H9 (cell line): ENCODE measurements around the gene TSPAN9. TPM values are rescaled to one million over a fixed set of nuclear protein-coding genes. Genes with fewer than 3 reads are reported as not detected.

ENCODE experiments used
- DNase-seq: peaks from one replicate; pipeline ENCODE4 v3.0.0-alpha.2; 2017
- H2AFZ ChIP-seq: one replicate; pipeline ENCODE4 v1.6.1; 2013; ENCODE audit warnings: mild to moderate bottlenecking, low read length, control low read depth, moderate library complexity
- H2AK5ac ChIP-seq: 2 replicates; pipeline ENCODE4 v1.6.1; 2013; ENCODE audit warnings: low read length, control low read depth, mixed read lengths; ENCODE audit not compliant: insufficient read length
- H2BK120ac ChIP-seq: one replicate; pipeline ENCODE4 v1.6.1; 2013; ENCODE audit warnings: low read depth, mild to moderate bottlenecking, low read length, control low read depth, inconsistent platforms; ENCODE audit not compliant: poor library complexity, severe bottlenecking
- H2BK12ac ChIP-seq: 2 replicates; pipeline ENCODE4 v1.6.1; 2013; ENCODE audit warnings: low read length, control low read depth, mixed read lengths, low read depth; ENCODE audit not compliant: insufficient read length
- H2BK15ac ChIP-seq: 2 replicates; pipeline ENCODE4 v1.6.1; 2013; ENCODE audit warnings: low read depth, low read length, control low read depth
- H2BK20ac ChIP-seq: one replicate; pipeline ENCODE4 v1.6.1; 2013; ENCODE audit warnings: low read depth, mild to moderate bottlenecking, low read length, control low read depth, inconsistent platforms; ENCODE audit not compliant: poor library complexity, severe bottlenecking
- H2BK5ac ChIP-seq: 2 replicates; pipeline ENCODE4 v1.6.1; 2013; ENCODE audit warnings: low read length, control low read depth, mixed read lengths; ENCODE audit not compliant: insufficient read length
- H3K14ac ChIP-seq: 2 replicates; pipeline ENCODE4 v1.6.1; 2013; ENCODE audit warnings: low read length, control low read depth; ENCODE audit not compliant: insufficient read depth
- H3K18ac ChIP-seq: 2 replicates; pipeline ENCODE4 v1.6.1; 2013; ENCODE audit warnings: low read depth, mild to moderate bottlenecking, mixed read lengths, low read length, control low read depth; ENCODE audit not compliant: insufficient read length
- H3K23ac ChIP-seq: 2 replicates; pipeline ENCODE4 v1.6.1; 2013; ENCODE audit warnings: low read length, control low read depth, mixed read lengths, low read depth; ENCODE audit not compliant: insufficient read length
- H3K23me2 ChIP-seq: 2 replicates; pipeline ENCODE4 v1.6.1; 2013; ENCODE audit warnings: low read depth, mild to moderate bottlenecking, mixed read lengths, low read length, control low read depth; ENCODE audit not compliant: insufficient read length, poor library complexity, severe bottlenecking
- H3K27ac ChIP-seq: 2 replicates; pipeline ENCODE4 v1.5.1; 2013; ENCODE audit warnings: low read length, control low read depth, mixed read lengths, low read depth; ENCODE audit not compliant: insufficient read length
- H3K27me3 ChIP-seq: 2 replicates; pipeline ENCODE4 v1.6.1; 2013; ENCODE audit warnings: low read length, control low read depth, inconsistent platforms; ENCODE audit not compliant: insufficient read depth
- H3K4ac ChIP-seq: 2 replicates; pipeline ENCODE4 v1.6.1; 2013; ENCODE audit warnings: low read depth, mild to moderate bottlenecking, control low read depth, inconsistent platforms, low read length, moderate library complexity
- H3K4me1 ChIP-seq: 2 replicates; pipeline ENCODE4 v1.6.1; 2013; ENCODE audit warnings: low read length, control low read depth, inconsistent platforms; ENCODE audit not compliant: insufficient read depth
- H3K4me2 ChIP-seq: 2 replicates; pipeline ENCODE4 v1.6.1; 2013; ENCODE audit warnings: low read length, control low read depth, mixed read lengths; ENCODE audit not compliant: insufficient read length, insufficient read depth
- H3K56ac ChIP-seq: 2 replicates; pipeline ENCODE4 v1.6.1; 2013; ENCODE audit warnings: low read depth, mild to moderate bottlenecking, mixed read lengths, low read length, control low read depth; ENCODE audit not compliant: insufficient read length
- H3K79me1 ChIP-seq: 2 replicates; pipeline ENCODE4 v1.6.1; 2013; ENCODE audit warnings: low read depth, mild to moderate bottlenecking, moderate library complexity, low read length, control low read depth, inconsistent platforms; ENCODE audit not compliant: insufficient read depth, poor library complexity, severe bottlenecking
- H3K79me2 ChIP-seq: 2 replicates; pipeline ENCODE4 v1.6.1; 2013; ENCODE audit warnings: low read length, control low read depth, inconsistent platforms; ENCODE audit not compliant: insufficient read depth
- H3K9ac ChIP-seq: 2 replicates; pipeline ENCODE4 v1.6.1; 2013; ENCODE audit warnings: low read length, control low read depth, mixed read lengths; ENCODE audit not compliant: insufficient read length; ENCODE audit errors: extremely low read depth
- H3K9me3 ChIP-seq: one replicate; pipeline ENCODE4 v1.6.1; 2013; ENCODE audit warnings: low read depth, low read length, inconsistent platforms; ENCODE audit not compliant: control insufficient read depth
- H3T11ph ChIP-seq: one replicate; pipeline ENCODE4 v1.6.1; 2013; ENCODE audit warnings: mild to moderate bottlenecking, low read length, control low read depth, inconsistent platforms
- H4K20me1 ChIP-seq: one replicate; pipeline ENCODE4 v1.6.1; 2013; ENCODE audit not compliant: control insufficient read depth, insufficient read length, insufficient read depth
- H4K5ac ChIP-seq: 2 replicates; pipeline ENCODE4 v1.6.1; 2013; ENCODE audit warnings: low read depth, mild to moderate bottlenecking, mixed read lengths, low read length, control low read depth; ENCODE audit not compliant: insufficient read length
- H4K8ac ChIP-seq: replicated peaks from 2 replicates; pipeline ENCODE4 v1.6.1; 2013; ENCODE audit warnings: low read length, control low read depth, mixed read lengths, low read depth; ENCODE audit not compliant: insufficient read length
- H4K91ac ChIP-seq: 2 replicates; pipeline ENCODE4 v1.6.1; 2013; ENCODE audit warnings: low read depth, mild to moderate bottlenecking, moderate library complexity, mixed read lengths, low read length, control low read depth; ENCODE audit not compliant: insufficient read length
- H3K27ac Mint-ChIP-seq, 3 experiments: 2 replicates in 2 of 3; 3 replicates in 1 of 3; pipeline ENCODE4 v1.8.0; 2020 to 2021; ENCODE audit warnings: mixed read lengths in 3 of 3, mild to moderate bottlenecking in 1 of 3, moderate library complexity in 1 of 3
- H3K27me3 Mint-ChIP-seq: 2 replicates; pipeline ENCODE4 v1.8.0; 2021; ENCODE audit warnings: low read depth, mild to moderate bottlenecking, moderate library complexity, mixed read lengths
- H3K36me3 Mint-ChIP-seq, 3 experiments: 2 replicates in 2 of 3; 3 replicates in 1 of 3; pipeline ENCODE4 v1.8.0; 2020 to 2021; ENCODE audit warnings: low read depth in 3 of 3, mixed read lengths in 3 of 3; ENCODE audit not compliant: insufficient read depth in 1 of 3
- H3K4me1 Mint-ChIP-seq, 2 experiments: 2 replicates each; pipeline ENCODE4 v1.8.0; 2020; ENCODE audit warnings: mixed read lengths in 2 of 2
- H3K4me3 Mint-ChIP-seq, 2 experiments: 2 replicates in 1 of 2; 3 replicates in 1 of 2; pipeline ENCODE4 v1.8.0; 2020 to 2021; ENCODE audit warnings: mild to moderate bottlenecking in 2 of 2, mixed read lengths in 2 of 2, moderate library complexity in 1 of 2
- H3K9me3 Mint-ChIP-seq, 2 experiments: 2 replicates in 1 of 2; 3 replicates in 1 of 2; pipeline ENCODE4 v1.8.0; 2020; ENCODE audit warnings: mild to moderate bottlenecking in 2 of 2, mixed read lengths in 2 of 2, moderate library complexity in 1 of 2
- WGBS: extraction: QIAGEN DNeasy Blood & Tissue Kit; methylation state at CpG from one replicate; pipeline ENCODE4 v1.1.7; 2013; ENCODE audit warnings: missing lambda C conversion rate, low lambda C conversion rate, mixed read lengths; ENCODE audit not compliant: insufficient read length; ENCODE audit errors: extremely low coverage; 5-methylcytosine and 5-hydroxymethylcytosine counted together
- total RNA-seq: library from RNA; stranded (reverse); gene quantifications from 2 replicates; pipeline ENCODE4 v1.2.1, GENCODE V29; 2021
- TF ChIP-seq, protein P1 (sequence below): fragments of 200-600 bp; sonication (generic); conservative IDR thresholded peaks from 3 replicates; pipeline ENCODE4 v1.8.0; 2021; ENCODE audit warnings: antibody characterized with exemption, mild to moderate bottlenecking

Gene TSPAN9
- total RNA-seq, 1 experiment from 2014 or later: 19.0 TPM

DNA sequence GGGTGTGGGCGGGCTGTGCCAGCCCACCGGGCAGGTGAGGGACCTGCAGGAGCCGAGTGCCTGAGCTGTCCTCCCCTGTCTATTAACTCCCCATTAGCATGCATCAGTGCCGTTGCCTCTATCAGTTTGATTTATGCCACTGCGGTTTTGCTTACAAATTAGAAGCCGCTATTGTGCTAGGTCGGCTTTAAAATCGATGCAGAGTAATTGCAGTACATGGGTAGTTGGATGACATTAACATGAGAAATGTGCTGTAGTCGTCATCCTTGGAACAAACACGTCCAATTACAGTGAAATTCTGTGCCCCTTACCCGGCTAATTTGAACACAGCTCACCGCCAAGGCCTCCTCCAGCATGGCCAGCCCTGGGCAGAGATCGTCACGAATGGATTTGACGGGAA lies 145.8 kb downstream of the TSPAN9 start:
- Histone ChIP-seq H2BK5ac (no peak overlapping the region), H3K4me1 (peaks cover 3% of the 10 kb centered on the region; the same call in 1 of the 2 replicates), H3K14ac (no peak overlapping the region; the same call in 1 of the 2 replicates), H3K4me2 (no peak overlapping the region), H3K79me2 (no peaks in the 10 kb centered on the region), H3K27me3 (no peaks in the 10 kb centered on the region), H3K4ac (no peak overlapping the region), H4K20me1 (no peaks in the 10 kb centered on the region), H2BK20ac (no peak overlapping the region), H2AFZ (no peak overlapping the region), H4K8ac (no peak overlapping the region), H2AK5ac (no peak overlapping the region), H3K79me1 (no peaks in the 10 kb centered on the region), H2BK15ac (no peak overlapping the region), H3K23me2 (peaks cover 2% of the 10 kb centered on the region), H3T11ph (no peak overlapping the region), H4K91ac (no peak overlapping the region), H2BK120ac (no peak overlapping the region), H3K9me3 (no peaks in the 10 kb centered on the region), H3K9ac (no peak overlapping the region), H4K5ac (no peak overlapping the region), H3K27ac (no peak overlapping the region), H3K23ac (no peak overlapping the region), H3K56ac (no peak overlapping the region), H2BK12ac (no peak overlapping the region), H3K18ac (no peak overlapping the region)
- no peaks in the 10 kb centered on the region for H3K36me3 Mint-ChIP-seq
- TF ChIP-seq, protein P1, sequence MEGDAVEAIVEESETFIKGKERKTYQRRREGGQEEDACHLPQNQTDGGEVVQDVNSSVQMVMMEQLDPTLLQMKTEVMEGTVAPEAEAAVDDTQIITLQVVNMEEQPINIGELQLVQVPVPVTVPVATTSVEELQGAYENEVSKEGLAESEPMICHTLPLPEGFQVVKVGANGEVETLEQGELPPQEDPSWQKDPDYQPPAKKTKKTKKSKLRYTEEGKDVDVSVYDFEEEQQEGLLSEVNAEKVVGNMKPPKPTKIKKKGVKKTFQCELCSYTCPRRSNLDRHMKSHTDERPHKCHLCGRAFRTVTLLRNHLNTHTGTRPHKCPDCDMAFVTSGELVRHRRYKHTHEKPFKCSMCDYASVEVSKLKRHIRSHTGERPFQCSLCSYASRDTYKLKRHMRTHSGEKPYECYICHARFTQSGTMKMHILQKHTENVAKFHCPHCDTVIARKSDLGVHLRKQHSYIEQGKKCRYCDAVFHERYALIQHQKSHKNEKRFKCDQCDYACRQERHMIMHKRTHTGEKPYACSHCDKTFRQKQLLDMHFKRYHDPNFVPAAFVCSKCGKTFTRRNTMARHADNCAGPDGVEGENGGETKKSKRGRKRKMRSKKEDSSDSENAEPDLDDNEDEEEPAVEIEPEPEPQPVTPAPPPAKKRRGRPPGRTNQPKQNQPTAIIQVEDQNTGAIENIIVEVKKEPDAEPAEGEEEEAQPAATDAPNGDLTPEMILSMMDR: no peak
- no peak for DNase-seq
- H3K27me3 Mint-ChIP-seq: no peaks in the 10 kb centered on the region
- no CpG with 5 or more reads among the region's 15 CpGs for WGBS
- no peak overlapping the region for H3K27ac Mint-ChIP-seq
- H3K4me1 Mint-ChIP-seq: peaks cover 12 to 17% of the 10 kb centered on the region in 2 experiments
- no peaks in the 10 kb centered on the region for H3K9me3 Mint-ChIP-seq
- no peak overlapping the region for H3K4me3 Mint-ChIP-seq
